DMS153 (cell line): Measurements from ENCODE around the gene ATG9A.
"Not testable (repeated sequence)": the region's sequence is repeated elsewhere in the genome, so short reads cannot be mapped to it uniquely, and the experiment has no call there.

Source experiments
- DNase-seq: peaks from one replicate; lab custom pipeline; 2025; lab: John Stamatoyannopoulos, UW

The ATG9A gene, protein sequence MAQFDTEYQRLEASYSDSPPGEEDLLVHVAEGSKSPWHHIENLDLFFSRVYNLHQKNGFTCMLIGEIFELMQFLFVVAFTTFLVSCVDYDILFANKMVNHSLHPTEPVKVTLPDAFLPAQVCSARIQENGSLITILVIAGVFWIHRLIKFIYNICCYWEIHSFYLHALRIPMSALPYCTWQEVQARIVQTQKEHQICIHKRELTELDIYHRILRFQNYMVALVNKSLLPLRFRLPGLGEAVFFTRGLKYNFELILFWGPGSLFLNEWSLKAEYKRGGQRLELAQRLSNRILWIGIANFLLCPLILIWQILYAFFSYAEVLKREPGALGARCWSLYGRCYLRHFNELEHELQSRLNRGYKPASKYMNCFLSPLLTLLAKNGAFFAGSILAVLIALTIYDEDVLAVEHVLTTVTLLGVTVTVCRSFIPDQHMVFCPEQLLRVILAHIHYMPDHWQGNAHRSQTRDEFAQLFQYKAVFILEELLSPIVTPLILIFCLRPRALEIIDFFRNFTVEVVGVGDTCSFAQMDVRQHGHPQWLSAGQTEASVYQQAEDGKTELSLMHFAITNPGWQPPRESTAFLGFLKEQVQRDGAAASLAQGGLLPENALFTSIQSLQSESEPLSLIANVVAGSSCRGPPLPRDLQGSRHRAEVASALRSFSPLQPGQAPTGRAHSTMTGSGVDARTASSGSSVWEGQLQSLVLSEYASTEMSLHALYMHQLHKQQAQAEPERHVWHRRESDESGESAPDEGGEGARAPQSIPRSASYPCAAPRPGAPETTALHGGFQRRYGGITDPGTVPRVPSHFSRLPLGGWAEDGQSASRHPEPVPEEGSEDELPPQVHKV

DNA sequence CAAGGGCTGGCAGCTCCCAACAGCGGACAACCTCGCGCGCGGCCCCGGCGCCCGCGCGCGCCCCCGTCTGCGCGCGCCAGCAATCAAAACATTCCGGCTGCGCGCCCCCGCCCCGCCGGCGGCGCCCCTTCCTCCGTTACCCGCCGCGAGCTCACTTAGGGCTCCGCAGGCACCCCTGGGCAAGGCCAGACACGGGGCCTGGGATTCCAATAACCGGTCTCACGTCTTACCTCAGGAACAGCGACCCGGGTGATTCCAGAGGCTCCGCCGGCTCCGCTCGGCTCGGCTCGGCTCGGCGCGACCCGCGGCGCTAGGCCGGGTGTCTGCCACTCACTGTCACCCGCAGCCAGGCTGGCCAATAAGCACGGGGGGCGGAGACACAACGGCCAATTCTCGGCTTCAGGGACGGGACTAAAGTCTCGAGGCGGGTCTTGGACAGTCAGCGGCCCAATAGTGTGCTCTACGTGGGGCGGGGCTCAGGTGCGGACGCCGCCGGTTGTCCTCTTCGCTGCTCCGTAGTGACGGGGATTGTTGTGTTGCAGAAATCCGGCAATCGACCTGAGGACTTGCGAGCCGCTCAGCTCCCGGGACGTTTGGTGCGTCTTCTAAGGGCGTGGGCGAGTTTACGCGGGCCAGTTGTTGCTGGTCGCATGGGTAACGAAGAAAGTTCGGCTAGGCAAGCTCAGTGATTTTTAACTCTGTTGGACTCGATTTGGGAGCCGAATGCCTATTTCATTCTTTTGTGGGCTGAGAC is at the start of gene ATG9A, which contains the start of gene ANKZF1:
Gene ATG9A (minus strand): TSS at position 332 of the 754 bp plus-strand sequence. CDS start 1,612 bp downstream, outside the sequence.
Gene ANKZF1 (plus strand): TSS at position 502 of the 754 bp plus-strand sequence. CDS start 452 bp downstream, outside the sequence.
- peak; percentile 98 for DNase-seq

DNA sequence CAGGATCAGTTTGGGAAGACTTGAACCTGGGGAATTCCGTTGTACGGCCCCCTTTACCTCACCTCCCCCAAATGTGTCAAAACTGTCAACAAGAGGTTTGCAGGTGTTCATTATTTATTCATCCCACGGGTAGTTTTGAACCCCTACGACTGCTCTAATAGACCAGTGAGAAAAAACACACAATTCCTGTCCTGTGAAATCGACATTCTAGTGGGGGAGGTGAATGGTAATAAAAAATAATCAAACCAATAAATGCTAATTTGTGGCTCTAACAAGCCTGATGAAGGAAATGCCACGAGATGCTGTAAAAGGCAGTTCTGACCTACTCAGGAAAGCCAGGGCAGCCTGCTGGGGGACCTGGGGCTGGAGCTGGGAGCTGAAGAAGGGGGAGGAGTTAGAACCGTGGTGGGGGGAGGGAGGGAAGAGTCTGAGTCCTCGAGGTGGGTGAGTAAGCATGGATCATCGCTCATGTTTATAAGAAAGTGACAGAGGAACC is 49.3 kb upstream of the ATG9A start:
- DNase-seq, result no peak

DNA sequence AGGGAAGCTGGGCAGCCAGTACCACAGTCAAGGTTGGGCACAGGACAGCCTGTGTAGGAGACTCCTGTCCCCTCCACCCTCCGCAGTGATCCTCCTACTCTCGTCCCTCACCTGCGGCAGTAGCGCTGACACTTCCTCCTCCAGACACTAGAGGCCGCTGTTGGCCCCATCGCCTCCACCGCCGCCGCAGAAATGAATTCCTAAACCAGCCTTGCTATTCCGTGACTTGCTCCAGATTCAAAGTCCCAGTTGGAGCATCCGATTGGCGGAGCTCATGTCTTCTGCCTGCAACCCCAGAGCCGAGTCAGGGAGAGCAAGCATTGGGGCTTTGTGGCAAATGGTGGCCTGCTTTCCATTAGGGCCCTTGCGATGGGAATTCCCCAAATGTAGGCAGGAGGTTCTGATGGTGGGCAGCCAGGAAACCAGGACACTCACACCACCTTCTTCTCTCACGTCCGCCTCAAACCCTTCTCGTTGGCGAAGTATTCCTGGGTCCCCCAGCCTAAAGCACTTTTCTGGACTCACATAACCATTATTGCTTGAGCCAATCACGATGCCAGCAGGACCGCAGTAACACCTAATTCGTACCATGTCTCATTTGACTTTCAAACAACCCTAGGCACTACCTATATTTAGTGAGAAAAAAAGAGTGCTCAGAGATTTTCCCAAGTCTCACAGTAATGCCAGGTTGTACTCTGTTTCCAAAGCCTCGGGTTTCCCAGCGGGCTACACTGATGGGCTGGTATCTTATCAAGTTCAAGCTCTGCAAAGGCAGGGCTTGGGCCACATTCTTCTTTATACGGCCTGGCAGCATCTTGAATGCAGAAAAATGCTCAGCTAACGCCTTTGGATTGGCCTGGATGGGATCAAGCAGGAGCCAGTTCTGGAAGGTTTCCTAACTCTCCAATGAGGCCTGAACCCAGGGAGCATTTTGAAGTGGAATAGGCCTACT is 48.5 kb upstream of the ATG9A start:
- peak; percentile 67 for DNase-seq

DNA sequence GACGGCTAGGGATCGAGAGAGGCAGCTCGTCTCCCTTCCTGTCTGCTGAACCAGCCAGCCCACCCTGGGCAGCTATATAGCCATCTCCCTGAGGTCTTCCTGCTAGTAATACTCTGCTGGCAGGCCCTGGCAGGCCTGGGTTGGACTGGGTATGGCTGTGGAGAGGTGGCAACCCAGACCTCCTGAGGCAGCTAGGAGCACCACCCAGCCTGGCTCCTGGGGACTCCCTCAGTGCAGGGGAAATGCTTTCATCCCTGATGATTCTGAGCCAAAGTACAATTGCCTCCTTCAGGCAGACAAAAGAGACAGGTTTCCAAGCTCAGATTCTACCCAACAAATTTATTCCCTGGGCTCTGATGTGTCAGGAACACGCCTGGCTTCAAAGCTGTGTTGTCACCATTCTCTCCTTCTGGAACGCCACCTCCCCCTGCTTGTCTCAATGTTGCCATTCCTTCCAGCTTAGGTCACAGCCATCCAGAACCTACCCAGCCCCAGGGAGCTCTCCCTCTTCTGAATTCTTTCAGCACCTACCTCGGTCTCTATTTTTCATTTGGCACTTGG is 45.0 kb upstream of the ATG9A start:
- no peak for DNase-seq

DNA sequence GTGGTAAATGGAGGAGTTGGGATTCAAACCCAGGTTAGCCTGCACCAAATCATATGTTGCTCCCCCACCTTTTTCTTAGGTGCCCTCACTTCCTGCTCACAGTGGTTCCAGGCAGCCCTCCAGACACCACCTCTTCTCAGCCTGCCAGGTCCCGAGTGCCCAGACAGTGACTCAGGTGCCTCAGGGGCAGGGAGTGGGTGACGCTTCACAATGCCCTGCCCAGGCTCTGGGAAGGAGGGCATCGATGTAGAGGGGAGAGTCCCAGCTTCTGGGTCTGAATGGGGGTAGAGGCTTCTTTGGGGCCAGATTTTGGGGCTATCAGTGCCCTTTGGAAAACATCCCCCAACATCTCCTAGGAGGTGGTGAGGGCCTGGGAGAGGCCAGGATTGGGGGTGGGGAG is 44.5 kb upstream of the ATG9A start:
- no peak for DNase-seq

DNA sequence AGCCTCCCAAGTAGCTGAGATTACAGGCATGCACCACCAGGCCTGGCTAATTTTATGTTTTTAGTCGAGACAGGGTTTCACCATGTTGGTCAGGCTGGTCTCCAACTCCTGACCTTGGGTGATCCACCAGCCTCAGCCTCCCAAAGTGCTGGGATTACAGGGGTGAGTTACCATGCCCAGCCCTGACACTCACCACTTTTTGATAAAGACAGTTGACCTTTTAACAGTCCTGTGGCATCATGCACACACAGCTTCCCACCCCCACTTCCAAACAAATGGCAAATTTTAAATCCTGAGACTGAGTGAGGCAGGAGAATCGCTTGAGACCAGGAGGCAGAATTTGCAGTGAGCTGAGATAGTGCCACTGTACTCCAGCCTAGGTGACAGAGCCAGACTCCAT is 43.6 kb upstream of the ATG9A start:
- no peak for DNase-seq

DNA sequence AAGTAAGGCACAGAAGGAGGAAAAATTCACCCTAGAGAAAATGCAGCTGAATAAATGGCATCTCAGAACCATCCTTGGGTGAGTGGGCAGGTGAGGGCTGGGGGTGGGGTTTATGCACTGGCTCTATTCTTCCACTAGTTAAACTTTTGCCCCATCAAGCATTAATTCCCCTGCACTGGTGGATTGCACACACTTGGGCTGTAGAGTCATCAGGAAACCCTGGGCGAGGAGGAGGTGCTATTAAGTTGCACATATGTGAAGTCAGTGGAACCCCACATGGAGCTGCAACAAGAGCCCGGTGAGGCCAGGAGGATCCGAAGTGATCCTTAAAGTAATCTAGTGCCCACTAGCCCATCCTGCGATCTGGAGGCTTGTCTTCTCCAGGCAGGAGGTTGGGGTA is 42.9 kb upstream of the ATG9A start:
- DNase-seq, result no peak

DNA sequence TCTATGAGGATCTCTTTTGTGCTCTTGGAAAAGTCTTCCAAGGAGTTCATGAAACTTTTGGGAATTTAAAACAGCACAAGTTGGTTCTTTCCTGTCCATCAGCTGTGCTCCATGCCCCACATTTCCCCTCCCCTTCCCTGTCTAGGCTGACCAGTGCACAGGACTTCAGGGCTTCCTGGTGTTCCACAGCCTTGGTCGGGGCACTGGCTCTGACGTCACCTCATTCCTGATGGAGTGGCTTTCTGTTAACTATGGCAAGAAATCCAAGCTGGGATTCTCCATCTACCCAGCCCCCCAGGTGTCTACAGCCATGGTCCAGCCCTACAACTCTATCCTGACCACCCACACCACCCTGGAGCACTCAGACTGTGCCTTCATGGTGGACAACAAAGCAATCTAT is 41.6 kb upstream of the ATG9A start:
- no peak for DNase-seq

DNA sequence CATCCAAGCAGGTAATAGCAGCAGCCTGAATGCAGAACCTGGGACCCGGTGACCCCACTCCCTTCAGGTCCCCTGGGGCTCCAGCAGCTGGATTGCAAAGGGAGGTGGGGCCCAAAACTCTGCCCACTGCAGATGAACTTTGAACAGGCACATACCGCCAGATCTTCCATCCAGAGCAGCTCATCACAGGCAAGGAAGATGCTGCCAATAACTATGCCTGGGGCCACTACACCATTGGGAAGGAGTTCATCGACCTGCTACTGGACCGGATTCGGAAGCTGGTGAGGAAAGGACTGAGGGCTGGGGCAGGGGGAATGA is 40.6 kb upstream of the ATG9A start:
- DNase-seq, result no peak

DNA sequence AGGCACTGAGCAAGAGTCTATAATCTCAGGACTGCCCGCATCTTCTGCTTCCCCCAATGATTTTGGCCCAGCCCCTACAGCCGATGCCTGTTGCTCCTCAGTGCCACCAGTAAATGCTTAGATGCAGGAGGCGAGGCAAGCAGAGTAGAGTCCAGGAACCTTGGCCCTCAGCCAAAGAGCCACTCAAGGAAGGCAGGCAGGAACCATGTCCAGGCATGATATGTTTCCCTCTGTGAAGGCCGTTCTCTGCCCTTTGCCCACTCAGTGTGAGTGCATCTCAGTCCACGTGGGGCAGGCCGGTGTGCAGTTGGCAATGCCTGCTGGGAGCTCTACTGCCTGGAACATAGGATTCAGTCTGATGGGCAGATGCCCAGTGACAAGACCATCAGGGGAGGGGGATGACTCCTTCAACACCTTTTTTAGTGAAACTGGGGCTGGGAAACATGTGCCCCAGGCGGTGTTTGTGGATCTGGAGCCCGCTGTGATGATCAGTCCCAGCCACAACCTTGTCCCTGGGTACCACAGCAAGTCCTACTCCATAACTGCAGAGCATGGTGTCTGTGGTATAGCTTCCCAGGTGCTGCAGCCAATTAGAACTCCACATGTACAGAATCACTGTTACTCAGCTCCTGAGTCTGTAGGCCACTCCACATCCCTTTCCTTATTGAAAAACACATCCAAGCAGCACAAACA is 40.1 kb upstream of the ATG9A start:
- peak; percentile 53 for DNase-seq

DNA sequence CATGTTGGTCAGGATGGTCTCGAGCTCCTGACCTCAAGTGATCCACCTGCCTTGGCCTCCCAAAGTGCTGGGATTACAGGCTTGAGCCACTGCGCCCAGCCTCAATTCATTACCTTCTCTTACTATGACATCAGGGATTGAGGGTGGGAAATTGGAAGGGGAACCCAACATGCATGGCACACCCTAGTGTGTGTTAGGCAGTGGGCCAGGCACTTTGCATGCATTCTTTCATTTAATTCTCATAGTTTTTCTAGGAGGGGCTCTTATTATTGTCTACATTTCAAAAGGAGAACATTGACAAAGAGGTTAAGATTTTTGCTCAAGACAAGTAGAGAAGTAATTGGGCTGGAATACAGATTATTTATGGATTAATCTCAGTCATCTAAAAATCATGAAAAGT is 38.9 kb upstream of the ATG9A start:
- DNase-seq, result no peak

DNA sequence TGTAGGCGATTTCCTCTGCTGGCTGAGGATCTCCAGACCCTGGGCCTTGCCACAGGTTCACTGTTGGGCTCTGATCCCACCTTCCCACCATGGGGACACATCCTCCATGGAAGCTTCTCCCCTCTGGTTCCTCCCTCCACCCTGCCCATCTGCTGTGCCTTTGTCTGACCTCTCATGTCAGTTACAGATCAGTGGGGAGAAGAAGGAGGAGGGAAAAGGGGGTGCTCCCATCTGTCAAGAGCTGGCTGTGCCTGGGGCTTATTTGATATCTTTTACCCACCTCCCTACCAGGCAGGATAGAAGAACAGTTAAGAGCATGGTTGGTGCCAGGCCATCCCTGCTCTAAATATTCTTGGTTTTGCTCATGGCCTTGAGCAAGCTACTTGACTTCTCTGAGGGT is 37.5 kb upstream of the ATG9A start:
- no peak for DNase-seq

DNA sequence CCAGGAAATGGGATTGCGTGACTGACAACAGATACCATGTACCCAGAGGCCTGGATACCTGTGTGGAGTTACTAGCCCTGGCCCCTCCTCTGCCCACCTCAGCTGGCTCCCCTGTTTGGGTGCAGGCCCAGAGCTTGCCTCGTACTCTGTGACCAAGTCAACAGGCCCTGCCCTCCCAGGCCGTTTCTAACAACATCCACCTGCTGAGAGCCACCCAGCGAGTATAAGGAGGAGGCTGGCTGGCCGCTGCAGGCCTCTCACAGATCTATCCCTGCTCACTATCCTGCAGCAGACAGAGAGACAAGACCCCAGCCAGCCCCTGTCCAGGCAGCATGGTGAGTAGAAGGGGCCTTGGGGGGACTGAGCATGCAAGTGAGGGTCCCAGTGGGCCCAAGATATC is 36.8 kb upstream of the ATG9A start:
- no peak for DNase-seq

DNA sequence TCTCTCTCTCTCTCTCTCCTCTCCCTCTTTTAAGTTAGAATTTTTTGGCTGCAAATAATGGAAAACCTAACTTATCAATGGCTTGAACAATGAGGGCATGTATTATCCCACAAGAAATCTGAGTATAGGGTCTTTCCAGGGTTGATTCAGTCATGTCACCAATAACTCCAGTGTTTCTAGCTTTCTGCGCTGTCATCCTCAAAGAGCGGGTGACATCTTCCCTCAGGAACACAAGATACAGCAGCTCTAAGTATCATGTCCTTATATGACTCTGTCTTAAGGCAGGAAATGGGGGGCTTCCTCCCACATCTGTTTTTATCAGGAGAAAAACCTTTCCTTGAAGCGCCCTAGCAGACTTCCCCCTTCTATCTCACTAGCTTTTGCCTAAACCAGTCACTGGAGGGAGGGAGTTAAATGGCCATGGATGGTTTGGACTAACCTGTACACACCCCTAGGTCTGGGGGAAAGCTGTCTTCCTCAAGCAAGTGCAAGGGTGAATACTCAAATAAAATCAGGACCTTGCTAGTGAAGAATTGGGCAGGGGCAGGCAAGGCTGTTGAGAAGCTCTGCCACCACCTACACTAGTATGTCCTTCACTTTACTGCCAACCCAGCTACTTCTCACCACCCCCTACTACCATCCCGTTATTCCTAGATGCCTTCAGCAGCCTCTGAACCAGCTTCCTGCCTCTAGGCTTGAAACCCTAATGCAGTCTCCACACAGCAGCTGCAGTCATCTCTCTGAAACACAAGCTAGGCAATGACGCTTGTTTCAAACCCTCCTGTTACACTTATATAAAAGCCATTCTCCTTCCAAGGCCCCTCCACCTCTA is 31.8 kb upstream of the ATG9A start:
- no peak for DNase-seq

DNA sequence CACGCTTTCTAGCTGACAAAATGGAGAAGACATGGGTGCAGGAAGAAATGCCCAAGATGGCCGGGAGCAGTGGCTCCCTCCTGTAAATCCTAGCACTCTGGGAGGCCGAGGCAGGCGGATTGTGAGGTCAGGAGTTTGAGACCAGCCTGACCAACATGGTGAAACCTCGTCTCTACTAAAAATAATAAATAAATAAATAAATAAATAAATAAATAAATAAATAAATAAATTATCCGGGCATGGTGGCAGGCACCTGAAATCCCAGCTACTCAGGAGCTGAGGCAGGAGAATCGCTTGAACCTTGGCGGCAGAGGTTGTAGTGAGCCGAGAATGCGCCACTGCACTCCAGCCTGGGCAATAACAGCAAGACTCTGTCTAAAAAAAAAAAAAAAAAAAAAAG is 29.5 kb upstream of the ATG9A start:
- DNase-seq, result not testable (repeated sequence)

DNA sequence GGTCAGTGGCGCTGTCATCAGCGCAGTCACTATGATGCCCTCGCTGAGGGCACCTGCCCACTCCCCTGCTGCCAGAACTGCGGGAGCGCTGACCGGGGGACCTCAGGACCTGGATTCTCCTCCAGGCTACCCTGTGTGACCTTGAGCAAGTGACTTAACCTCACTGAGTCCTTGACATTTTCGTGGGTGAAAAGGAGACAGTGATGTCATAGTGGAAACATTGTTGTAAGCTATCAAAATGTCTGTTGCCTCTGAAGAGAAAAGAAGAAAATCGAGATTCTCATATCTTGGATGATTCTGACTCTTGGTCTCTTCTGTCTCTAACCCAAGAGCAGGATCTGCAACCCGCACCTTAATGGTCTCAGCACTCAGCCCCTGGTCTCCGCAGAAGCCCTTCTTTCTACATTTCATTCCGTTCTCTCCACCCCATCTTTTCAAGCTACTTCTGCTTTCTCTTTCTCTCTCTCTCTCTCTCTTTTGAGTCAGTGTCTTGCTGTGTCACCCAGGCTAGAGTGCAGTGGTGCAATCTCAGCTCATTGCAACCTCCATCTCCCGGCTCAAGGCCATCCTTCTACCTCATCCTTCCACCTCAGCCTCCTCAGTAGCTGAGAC is 25.3 kb upstream of the ATG9A start:
- no peak for DNase-seq

DNA sequence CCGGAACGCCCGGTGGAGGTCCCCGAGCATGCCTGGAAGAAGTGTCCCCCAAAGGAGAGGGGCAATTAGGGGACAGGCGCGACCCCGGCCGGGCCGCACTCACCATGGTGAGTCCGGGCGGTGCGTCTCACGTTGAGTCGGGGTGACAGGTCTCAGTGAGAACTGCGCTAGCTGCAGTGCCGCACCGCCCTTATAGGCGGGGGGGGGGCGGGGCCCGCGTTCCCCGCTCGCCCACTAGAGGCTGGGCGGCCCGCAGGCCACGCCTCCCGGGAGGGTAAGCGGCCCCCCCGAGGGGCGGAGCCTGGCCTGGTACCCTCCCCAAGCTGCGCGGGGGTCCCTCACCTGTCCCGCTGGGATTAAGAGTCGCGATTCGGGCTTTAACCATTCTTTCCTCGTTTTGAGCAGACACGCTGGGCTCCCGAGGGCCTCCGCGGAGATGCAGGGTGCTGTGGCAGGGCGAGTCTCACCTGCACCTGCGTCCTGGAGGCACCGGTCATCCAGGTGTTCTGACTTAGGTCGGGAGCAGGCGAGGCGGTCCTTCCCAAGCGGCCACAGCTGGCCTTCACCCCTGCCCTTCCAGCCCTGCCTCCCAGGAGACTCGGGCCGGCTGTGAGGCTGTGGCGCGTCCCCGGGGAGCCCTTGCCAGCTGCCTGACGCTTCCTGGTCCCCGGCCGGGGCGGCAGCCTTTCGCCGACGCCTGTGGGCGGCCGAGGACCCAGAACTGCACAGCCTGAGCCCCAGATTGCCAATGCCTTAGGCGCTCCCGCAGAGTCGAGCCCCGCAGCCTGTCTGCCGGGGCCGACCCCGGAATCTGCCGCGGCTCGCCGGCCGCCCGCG is 24.5 kb upstream of the ATG9A start, which contains the start of gene TUBA4A:
Gene TUBA4A (minus strand): TSS at position 166 of the 837 bp plus-strand sequence. CDS start 60 bp downstream, at position 106.
- DNase-seq, result peak; percentile 71
